Fibroblast of skin of left biceps (primary cell): Measurements from ENCODE around the gene LKAAEAR1.
"Not testable (repeated sequence)": the region's sequence is repeated elsewhere in the genome, so short reads cannot be mapped to it uniquely, and the experiment has no call there.

ENCODE experiments used
- DNase-seq, 2 experiments: peaks; one replicate each; pipeline ENCODE4 v3.0.0-alpha.2; 2013; ENCODE audit warnings: low read depth in 2 of 2

LKAAEAR1 gene

DNA sequence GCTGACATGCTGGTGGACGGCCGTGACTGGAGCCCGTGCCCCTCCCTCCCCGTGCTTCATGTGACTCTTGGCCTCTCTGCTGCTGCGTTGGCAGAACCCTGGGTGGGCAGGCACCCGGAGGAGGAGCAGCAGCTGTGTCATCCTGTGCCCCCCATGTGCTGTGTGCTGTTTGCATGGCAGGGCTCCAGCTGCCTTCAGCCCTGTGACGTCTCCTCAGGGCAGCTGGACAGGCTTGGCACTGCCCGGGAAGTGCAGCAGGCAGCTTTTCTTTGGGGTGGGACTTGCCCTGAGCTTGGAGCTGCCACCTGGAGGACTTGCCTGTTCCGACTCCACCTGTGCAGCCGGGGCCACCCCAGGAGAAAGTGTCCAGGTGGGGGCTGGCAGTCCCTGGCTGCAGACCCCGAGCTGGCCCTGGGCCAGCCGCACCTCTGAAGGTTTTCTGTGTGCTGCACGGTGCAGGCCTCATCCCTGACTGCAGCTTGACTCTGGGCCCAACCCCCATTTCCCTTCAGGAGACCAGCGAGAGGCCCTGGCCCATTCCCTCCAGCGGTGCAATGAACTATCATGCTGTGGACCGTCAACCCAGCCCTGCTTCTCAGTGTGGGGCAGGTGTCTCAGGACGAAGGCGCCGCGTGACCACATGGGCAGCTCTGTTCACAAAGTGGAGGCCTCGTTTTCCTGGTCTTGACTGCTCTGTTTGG is 15.0 kb upstream of the LKAAEAR1 start:
- no peak for DNase-seq

GRCh38 chr20:64098471-64099013 is 14.3 kb upstream of the LKAAEAR1 start:
- no peak for DNase-seq

GRCh38 chr20:64096535-64096934 is 12.3 kb upstream of the LKAAEAR1 start:
- DNase-seq = no peak

DNA sequence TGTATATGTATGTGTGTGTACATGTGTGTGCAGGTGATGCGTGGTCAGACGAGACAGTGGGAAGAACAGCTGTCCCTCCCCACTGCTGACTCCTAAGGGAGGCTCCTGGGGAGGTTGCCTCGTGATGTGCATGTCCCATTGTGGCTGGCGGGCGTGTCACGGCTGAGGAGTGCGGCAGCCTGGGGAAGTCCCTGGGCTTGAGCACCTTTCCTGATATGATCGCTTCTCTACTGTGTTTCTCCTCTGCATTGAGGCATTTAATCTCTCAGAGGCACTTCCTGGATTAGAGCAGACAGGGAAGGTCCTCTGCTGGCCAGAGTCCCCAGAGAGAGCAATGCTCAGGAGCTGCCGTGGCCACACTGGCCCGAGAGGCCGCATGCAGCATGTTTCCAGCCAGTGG is 11.7 kb upstream of the LKAAEAR1 start:
- no peak for DNase-seq

GRCh38 chr20:64095455-64095854 is 11.3 kb upstream of the LKAAEAR1 start:
- DNase-seq = no peak

DNA sequence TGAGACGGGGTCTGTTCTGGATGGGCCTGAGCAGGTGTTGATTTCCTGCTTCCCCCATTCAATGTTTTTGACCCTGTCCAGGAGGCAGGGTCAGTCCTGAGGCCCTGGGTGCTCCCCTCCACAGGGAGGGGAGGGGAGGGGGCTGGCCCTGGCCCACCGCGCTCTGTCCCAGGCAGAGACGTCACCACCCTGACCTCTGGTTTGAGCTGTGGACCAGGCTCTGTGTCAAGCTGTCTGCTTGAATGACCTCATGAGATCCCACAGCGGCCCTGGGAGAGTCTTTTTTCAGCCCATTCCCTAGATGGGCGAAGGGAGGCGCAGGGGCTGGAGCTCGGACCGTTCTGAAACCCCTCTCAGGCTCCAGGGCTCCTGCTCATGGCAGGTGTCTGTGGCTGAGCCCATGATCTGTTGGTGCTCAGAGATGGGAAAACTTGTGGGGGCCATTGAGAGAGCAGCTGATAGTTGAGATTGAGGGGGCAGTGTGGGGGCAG is 8.9 kb upstream of the LKAAEAR1 start:
- no peak for DNase-seq

GRCh38 chr20:64092258-64093012 is 8.2 kb upstream of the LKAAEAR1 start:
- no peak for DNase-seq

DNA sequence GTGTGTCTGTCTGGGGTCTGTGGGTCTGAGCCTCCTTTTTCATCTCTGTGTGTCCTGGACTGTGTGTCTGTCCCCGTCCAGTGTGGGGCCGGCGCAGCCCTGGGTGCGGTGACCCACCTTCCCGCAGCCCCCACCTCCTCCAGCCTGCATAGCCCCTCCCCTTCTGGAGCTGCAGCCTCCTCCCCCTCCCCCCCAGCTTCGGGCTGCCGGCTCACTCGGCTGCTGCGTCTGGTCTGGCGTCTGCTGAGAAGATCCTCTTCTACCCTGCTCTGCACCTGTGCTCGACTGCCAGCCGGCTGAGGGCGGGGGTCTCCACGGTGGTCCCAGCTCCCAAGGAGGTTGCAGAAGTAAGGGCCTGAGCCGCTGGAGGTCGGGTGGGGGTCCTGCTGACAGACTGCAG is 7.6 kb upstream of the LKAAEAR1 start:
- no peak for DNase-seq

DNA sequence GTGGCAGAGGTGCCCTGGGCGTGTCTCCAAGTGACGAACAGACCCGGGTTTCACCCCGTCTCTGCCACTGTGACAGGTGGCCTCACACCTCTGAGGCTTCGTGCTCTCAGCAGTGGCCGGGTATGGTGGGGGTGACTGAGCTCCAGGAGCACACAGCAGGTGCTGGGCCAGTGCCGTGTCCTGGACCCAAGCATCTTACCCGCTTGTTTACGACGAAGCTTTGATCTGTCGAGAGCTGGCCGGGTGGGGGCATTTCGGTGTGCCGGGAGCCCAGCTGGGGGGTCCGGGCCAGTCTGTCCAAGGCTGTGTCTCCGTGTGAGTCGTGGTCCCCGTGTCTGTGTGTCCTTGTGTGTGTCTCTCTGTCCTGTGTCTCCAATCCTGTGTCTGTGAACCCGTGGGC is 7.1 kb upstream of the LKAAEAR1 start:
- DNase-seq = no peak

DNA sequence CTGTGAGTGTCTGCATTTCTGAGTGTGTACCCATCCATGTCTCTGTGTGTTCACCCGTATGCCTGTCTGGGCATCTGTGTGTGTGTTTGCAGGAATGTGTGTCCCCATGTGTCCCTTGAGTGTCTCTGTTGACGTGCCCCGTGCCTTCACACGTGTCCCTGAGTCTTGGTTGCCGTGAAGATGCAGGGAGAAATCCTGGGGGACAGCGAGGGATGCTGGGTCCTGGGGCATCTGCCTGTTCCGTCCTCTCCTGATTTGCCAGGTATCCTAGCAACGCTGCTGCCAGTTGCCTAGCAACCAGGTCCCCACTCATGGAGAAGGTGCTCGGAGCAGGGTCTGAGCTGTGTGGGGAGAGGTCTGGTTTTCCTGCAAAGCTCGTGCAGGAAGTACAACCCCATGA is 6.0 kb upstream of the LKAAEAR1 start:
- DNase-seq = no peak

GRCh38 chr20:64088586-64088985 is 4.4 kb upstream of the LKAAEAR1 start:
- DNase-seq = not testable (repeated sequence)

GRCh38 chr20:64087226-64087825 is 3.1 kb upstream of the LKAAEAR1 start:
- not testable (repeated sequence) for DNase-seq

DNA sequence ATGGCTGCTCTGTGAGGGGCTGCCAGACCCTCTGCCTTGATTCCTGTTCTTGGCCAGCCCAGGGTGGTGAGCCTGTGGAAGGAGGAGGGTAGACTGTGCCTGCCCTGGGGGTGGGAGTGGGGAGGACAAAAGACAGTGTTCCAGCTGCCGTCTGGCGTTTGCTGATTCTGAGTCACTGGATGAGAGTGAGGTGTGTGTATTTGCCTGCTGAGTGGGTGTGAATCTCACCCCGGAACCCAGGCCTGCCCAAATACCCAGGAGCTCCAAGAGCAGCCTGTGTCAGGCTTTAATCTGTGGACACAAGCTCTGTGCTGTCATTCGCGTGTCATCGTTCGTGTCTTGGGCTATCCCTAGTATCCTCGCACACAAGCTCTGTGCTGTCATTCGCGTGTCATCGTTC is 2.6 kb upstream of the LKAAEAR1 start:
- no peak for DNase-seq

DNA sequence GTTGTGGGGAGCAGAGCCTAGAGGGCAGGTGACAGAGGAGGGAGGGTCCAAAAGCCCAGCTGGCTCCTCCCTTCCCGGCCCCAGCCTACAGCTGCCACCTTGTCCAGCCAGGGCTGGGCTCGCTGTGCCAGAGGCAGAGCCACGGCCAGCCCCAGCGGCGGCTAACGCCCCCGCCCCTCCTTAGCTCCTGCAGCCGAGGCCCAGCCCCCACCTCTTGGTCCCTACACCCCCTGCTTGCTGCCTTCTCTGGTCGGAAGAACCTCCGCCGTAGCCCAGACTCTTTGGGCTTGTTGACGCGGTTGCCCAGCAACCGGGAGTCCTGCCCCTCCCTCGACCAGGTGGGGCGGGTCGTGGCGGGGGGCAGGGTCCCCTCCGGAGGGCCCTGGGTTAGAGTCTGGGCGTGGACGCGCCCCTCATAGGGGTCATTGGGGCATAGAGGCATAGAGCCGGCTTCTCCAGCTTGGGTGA is 521 bp upstream of the LKAAEAR1 start:
- DNase-seq = no peak

- DNase-seq = peak; percentile 17 to 26
These were observed 807 bp downstream of the LKAAEAR1 start for GRCh38 chr20:64083378-64083803.

DNA sequence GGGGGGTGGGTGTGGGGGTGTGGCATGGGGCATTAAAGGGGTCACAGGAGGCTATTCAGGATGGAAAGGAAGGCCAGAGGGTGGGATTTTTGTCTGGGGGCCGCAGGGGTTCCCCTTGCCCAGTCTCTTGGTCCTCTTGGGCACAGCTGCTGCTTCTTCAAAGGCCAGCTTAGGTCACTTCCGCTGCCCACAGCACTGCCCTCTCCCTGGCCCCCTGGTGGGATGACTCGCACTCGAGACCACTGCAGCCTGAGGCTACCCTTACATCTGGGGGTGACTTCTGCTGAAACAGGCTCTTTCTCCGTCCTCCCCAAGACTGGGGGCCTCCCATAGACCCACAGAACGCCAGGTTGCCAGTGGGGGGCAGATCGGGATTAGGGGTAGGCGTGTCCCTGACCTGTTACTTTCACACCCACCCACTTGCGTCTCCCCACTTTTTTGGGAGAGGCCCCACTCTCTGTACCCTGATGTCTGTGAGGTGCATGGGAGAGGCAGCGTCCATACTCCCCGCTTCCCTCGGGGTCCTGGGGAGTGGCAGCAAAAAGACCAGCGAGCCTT is 1.3 kb downstream of the LKAAEAR1 start:
- no peak for DNase-seq

- no peak for DNase-seq
These were observed 2.0 kb downstream of the LKAAEAR1 start for GRCh38 chr20:64082126-64082731.

DNA sequence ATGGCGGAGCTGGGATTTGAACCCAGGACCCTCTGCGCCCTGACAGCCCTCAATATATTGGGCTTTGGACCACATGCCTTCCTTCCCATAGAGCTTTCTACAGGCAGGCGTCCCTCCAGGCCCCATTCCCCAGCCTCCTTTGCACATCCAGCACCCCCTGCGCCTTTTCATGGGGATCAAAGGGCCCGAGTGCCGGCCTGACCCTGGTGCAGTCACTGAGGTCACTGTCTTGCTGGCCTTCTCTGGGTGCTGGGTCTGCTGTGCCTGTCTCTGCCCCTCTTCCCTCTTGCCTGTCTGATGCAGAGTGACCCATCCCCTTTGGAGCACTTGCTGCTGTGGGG is 2.6 kb downstream of the LKAAEAR1 start:
- DNase-seq = no peak

DNA sequence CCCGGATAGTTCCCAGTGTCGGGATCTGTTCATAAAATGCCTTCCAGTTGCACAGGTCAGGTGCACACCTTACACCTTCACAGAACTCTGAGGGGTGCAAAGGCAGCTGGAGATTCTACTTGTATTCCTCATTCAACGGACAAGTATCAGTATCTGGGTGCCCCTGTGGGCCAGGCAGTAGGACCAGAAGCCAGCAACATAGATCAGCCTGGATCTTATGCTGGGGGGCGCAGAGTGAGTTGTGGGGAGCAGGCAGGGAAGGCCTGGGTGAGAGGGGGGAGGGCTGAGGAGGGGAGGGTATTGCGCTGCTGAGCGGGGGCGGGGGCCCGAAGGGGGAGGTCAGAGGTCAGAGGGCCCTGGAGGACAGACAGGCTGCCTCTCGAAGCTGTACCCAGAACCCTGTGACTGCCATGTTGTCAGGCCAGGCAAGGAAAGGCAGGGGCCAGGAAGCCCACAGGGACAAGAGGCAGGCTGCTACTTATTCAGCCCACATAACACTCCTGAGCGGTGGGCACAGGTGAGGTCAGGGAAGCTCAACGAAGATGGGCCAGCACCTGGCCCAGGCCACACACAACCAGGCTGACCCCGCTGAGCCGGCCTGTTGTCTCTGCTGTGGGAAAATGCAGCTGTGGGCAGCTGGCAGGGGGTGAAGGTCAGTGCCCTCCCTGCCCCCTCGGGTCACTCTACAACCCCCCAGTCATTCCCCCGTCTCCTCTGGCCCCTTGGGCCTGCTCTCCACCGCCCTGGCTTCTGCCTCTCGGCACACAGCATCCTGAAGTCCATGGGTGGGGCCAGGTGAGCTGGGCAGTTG is 3.2 kb downstream of the LKAAEAR1 start:
- no peak for DNase-seq

DNA sequence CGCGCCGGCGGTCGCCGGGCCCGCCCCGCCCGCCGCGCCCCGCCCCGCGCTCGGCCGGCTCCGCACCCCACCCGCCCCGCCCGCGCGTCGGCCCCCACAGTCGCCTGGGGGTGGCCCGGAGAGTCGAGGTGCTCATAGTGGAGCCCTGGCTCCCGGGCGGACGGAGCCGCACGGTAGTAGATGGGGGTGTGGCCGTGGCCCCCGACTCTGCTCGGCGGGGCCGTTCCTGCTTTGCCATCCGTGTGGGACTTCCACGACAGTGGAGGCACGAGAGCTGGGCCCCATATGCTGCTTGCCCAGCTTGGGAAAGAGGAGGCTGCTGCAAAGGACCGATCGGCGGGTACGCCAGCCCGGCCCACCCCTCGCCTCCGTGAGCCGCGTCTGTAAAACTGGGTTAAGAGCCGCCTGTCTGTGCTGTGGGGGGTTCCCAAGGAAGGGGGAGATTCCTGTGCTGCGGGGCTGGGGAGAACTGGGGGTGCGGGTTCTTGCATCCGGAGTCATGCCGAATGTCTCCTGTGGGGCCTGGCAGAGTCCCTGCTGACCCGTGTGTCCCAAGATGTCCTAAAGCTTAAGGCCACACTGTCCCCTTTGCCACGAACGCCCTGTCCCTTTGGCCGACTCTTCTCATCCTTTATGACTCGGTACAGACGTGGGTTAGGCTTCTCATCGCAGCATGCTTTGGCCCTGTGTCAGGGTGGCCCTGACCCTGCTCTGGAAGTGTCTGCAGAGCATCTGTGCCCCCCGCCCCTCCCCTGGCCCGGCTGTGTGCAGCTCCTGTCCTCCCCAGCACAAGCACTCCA is 4.0 kb downstream of the LKAAEAR1 start, which contains the start of gene OPRL1:
OPRL1 (plus strand) TSS at position 70 of the 800 bp plus-strand sequence. CDS start 12,639 bp downstream, outside the sequence.
- DNase-seq = no peak
